Epithelial cell of esophagus (primary cell): ENCODE measurements around the gene METTL26.

Source experiments
- DNase-seq: peaks from one replicate; pipeline ENCODE4 v3.0.0; 2010; ENCODE audit warnings: low read depth
- H3K4me3 ChIP-seq: 2 replicates; pipeline ENCODE4 v1.5.1; 2011; ENCODE audit warnings: mild to moderate bottlenecking, low read length, control low read depth
- TF ChIP-seq, protein P1 (sequence below): IDR thresholded peaks from 2 replicates; pipeline ENCODE4 v1.5.1; 2011; ENCODE audit warnings: low read depth, mild to moderate bottlenecking, low read length, control low read depth, inconsistent platforms; ENCODE audit not compliant: insufficient read depth; ENCODE audit errors: missing control alignments

The METTL26 gene

GRCh38 chr16:668519-669171 is 32.5 kb upstream of the METTL26 start:
- peak overlapping the region; percentile 76 for H3K4me3 ChIP-seq

DNA sequence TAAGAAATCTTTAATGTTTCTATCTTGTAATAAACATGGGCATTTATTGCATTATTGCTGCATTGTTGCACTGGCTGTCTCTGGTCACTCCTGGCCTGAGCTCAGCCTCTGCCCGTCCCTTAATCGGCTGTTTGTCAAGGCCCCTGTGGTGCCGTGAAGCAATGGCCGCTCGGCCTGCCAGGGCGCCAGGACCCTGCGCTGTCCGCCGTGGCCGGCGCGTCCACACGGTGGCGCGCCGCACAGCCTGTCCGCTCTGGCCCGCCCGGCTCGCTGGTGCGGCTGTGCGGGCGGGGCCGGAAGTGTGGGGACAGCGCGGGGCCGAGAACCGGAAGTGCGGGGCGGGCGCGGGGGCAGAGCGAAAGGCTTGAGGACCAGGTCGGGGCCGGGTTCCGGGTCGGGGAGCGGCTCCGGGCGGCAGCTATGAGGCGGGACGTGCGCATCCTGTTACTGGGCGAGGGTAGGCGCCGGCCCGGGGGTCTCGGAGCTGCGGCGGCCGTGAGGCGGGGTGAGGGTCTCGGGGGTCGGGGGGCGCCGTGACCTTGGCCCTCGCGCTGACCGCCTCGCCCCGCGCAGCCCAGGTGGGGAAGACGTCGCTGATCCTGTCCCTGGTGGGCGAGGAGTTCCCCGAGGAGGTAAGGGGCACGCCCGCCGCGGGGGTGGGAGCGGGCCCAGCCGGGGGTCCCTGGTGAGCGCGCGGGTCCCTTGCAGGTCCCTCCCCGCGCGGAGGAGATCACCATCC is 31.8 kb upstream of the METTL26 start, which contains the start of gene RHOT2:
Gene RHOT2 (plus strand): TSS at position 353 of the 739 bp plus-strand sequence. CDS start 68 bp downstream, at position 421.
- TF ChIP-seq, protein P1, sequence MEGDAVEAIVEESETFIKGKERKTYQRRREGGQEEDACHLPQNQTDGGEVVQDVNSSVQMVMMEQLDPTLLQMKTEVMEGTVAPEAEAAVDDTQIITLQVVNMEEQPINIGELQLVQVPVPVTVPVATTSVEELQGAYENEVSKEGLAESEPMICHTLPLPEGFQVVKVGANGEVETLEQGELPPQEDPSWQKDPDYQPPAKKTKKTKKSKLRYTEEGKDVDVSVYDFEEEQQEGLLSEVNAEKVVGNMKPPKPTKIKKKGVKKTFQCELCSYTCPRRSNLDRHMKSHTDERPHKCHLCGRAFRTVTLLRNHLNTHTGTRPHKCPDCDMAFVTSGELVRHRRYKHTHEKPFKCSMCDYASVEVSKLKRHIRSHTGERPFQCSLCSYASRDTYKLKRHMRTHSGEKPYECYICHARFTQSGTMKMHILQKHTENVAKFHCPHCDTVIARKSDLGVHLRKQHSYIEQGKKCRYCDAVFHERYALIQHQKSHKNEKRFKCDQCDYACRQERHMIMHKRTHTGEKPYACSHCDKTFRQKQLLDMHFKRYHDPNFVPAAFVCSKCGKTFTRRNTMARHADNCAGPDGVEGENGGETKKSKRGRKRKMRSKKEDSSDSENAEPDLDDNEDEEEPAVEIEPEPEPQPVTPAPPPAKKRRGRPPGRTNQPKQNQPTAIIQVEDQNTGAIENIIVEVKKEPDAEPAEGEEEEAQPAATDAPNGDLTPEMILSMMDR = peak; percentile 33
- DNase-seq = peak; percentile 94
- peak within 1 kb of the TSS; percentile 76 for H3K4me3 ChIP-seq

More at GRCh38 chr16:668519-669171, 32.5 kb upstream of the METTL26 start:
- DNase-seq = no peak
- TF ChIP-seq, protein P1 = no peak

DNA sequence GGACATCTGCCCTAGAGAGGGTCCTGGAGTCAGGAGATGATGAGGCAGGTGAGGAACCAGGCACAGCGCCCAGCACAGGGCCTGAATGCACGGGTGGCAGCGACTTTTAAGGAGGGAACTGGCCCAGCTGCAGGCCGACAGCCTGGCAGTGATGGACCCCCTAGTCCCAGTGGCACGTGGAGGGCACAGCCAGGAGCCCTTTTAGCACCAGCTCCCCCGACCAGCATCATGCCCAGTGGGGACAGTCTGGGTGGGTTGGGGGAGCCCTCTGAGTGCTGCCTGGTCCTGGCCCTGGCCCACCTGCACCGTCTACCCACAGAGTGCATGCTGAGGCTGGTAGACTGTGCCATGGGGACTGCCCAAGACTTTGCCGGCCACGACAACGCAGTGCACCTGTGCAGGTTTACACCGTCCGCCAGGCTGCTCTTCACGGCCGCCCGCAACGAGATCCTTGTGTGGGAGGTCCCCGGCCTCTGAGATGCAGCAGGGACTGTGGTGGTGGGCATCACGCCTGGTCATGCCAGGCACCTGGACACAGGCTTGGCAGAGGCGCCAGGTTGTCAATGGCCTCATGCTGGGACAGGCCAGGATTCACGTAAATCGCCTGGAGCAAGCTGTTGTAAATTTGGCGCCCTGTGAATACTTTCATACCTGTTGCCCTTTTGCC is 31.1 kb upstream of the METTL26 start:
- TF ChIP-seq, protein P1 = no peak
- H3K4me3 ChIP-seq = no peak overlapping the region
- no peak for DNase-seq

DNA sequence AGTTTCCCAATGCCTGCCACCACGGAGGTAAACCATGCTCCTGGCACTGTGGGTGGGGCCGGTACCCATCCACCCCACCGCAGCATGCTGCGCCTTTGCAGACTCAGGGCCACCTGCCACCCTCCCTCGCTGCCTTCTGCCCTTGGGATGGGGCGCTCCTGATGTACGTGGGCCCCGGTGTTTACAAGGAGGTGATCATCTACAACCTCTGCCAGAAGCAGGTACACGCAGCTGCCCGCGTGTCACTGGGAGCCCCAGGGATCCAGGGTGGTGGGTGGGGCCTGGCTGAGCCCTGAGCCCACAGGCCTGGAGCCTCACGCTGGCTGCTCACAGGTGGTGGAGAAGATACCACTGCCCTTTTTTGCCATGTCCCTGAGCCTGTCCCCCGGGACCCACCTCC is 30.5 kb upstream of the METTL26 start:
- TF ChIP-seq, protein P1 = no peak
- no peak for DNase-seq
- no peak overlapping the region for H3K4me3 ChIP-seq

DNA sequence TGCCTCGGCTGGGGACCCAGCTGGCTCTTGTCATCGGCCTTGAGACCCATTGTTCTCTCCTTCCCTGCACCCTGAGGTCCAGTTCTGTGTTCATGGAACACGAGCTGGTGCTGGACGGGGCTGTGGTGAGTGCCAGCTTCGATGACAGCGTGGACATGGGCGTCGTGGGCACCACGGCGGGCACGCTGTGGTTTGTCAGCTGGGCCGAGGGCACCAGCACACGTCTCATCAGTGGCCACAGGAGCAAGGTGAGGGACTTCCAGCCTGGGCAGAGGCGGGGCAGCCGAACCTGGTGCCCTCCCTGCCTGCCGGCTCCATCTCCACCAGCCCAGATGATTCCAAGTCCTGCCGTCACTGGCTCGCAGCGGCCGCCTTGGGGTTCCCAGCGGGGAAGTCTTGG is 26.5 kb upstream of the METTL26 start:
- DNase-seq = no peak
- H3K4me3 ChIP-seq = no peak overlapping the region
- TF ChIP-seq, protein P1 = no peak

DNA sequence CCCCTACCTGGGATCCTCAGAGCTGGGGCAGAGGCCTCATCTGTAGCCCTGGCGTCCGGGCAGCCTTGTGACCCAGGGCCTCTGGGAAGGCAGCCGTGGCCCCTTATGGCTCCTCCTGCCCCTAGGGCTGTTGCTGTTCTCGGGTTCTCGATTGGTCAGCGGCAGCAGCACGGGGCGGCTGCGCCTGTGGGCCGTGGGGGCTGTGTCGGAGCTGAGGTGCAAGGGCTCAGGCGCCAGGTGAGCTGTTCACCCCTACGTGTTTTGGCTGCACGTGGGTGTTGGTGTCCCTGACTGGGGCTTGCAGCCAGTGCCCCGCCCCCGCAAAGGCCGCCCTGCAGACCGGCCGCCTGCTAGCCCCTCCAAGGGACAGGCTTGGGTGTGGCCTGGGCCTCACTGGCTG is 26.0 kb upstream of the METTL26 start:
- no peak for DNase-seq
- TF ChIP-seq, protein P1 = no peak
- no peak overlapping the region for H3K4me3 ChIP-seq
